Ishikawa (cell line): Measurements from ENCODE around the gene ORMDL1.

ENCODE experiments used
- CEBPB ChIP-seq: IDR thresholded peaks from 2 replicates; pipeline ENCODE4 v1.6.1; 2012
- CREB1 ChIP-seq: IDR thresholded peaks from 2 replicates; pipeline ENCODE4 v1.6.1; 2012; ENCODE audit warnings: low read depth
- EGR1 ChIP-seq: IDR thresholded peaks from 2 replicates; pipeline ENCODE4 v1.6.1; 2012
- EP300 ChIP-seq: IDR thresholded peaks from 2 replicates; pipeline ENCODE4 v1.6.1; 2012; ENCODE audit warnings: borderline replicate concordance
- FOXM1 ChIP-seq: IDR thresholded peaks from 2 replicates; pipeline ENCODE4 v1.6.1; 2012; ENCODE audit warnings: low read depth, borderline replicate concordance
- NFIC ChIP-seq: IDR thresholded peaks from 2 replicates; pipeline ENCODE4 v1.6.1; 2012
- RAD21 ChIP-seq: IDR thresholded peaks from 2 replicates; pipeline ENCODE4 v1.6.1; 2012; ENCODE audit warnings: low read depth
- REST ChIP-seq: IDR thresholded peaks from 2 replicates; pipeline ENCODE4 v1.6.1; 2012; ENCODE audit warnings: low read depth, mild to moderate bottlenecking
- TAF1 ChIP-seq: IDR thresholded peaks from 2 replicates; pipeline ENCODE4 v1.6.1; 2012; ENCODE audit warnings: low read depth, mild to moderate bottlenecking
- TCF12 ChIP-seq: IDR thresholded peaks from 2 replicates; pipeline ENCODE4 v1.6.1; 2012; ENCODE audit warnings: low read depth
- TEAD4 ChIP-seq: IDR thresholded peaks from 2 replicates; pipeline ENCODE4 v1.6.1; 2012
- YY1 ChIP-seq: IDR thresholded peaks from 2 replicates; pipeline ENCODE4 v1.6.1; 2012; ENCODE audit warnings: low read depth
- ZBTB7A ChIP-seq: IDR thresholded peaks from 2 replicates; pipeline ENCODE4 v1.6.1; 2012; ENCODE audit warnings: low read depth
- TF ChIP-seq, protein P1 (sequence below): IDR thresholded peaks from 2 replicates; pipeline ENCODE4 v1.6.1; 2012
- TF ChIP-seq, protein P2 (sequence below): IDR thresholded peaks from 2 replicates; pipeline ENCODE4 v1.6.1; 2012

ORMDL1 gene

GRCh38 chr2:189802396-189802912 lies 18.3 kb upstream of the ORMDL1 start:
- TF ChIP-seq ZBTB7A: no peak
- TF ChIP-seq YY1: no peak
- TF ChIP-seq CREB1: no peak
- no peak for TF ChIP-seq EP300
- TF ChIP-seq CEBPB: no peak
- no peak for TF ChIP-seq TAF1
- TF ChIP-seq, protein P1, sequence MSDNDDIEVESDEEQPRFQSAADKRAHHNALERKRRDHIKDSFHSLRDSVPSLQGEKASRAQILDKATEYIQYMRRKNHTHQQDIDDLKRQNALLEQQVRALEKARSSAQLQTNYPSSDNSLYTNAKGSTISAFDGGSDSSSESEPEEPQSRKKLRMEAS: no peak
- TF ChIP-seq REST: no peak
- no peak for TF ChIP-seq TCF12
- no peak for TF ChIP-seq NFIC
- TF ChIP-seq TEAD4: no peak
- no peak for TF ChIP-seq FOXM1

DNA sequence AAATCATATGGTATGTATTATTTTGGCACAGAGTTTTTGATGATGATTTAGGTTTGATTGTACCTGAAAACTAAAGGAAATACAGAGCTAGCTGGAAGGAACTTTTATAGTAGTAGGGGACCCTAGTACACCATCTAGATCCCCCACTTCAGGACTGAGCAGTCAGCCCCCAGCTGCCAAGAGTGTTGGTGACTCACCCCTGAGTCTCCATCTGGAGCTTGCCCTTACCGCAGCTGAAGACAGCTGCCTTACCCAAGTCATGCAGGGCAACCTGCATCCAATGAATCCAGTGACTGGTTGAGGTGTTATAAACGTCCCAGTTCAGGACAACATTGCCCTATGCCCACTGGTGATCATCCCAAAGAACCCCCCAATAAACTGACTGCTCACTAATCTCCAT lies 15.4 kb upstream of the ORMDL1 start:
- no peak for TF ChIP-seq EP300
- TF ChIP-seq TEAD4: no peak
- no peak for TF ChIP-seq TAF1
- TF ChIP-seq EGR1: no peak
- TF ChIP-seq CREB1: no peak
- TF ChIP-seq, protein P1: no peak
- TF ChIP-seq, protein P2, sequence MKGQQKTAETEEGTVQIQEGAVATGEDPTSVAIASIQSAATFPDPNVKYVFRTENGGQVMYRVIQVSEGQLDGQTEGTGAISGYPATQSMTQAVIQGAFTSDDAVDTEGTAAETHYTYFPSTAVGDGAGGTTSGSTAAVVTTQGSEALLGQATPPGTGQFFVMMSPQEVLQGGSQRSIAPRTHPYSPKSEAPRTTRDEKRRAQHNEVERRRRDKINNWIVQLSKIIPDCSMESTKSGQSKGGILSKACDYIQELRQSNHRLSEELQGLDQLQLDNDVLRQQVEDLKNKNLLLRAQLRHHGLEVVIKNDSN: no peak
- TF ChIP-seq FOXM1: no peak
- no peak for TF ChIP-seq RAD21
- TF ChIP-seq YY1: no peak
- no peak for TF ChIP-seq TCF12
- no peak for TF ChIP-seq NFIC
- TF ChIP-seq CEBPB: no peak
- no peak for TF ChIP-seq REST
- TF ChIP-seq ZBTB7A: no peak

DNA sequence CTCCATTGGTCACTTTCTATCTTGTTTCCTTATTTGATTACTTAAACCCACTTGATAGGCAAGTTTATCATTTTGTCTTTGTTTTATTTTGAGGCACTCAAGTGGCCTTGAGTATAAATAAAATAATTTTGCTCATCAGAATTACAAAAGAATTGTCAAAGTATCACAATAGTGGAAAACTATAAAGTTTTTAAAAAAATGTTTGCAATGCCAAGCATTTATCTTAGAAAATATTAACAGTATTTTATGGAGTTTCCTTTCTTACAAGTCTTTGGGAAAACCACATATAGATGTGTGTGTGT lies 14.8 kb upstream of the ORMDL1 start:
- TF ChIP-seq YY1 (no peak), TAF1 (no peak), TEAD4 (no peak), TCF12 (no peak), REST (no peak), NFIC (no peak), CREB1 (no peak), FOXM1 (no peak)
- TF ChIP-seq, protein P2: no peak
- TF ChIP-seq, protein P1: no peak

- peak; percentile 56 for TF ChIP-seq RAD21
- no peak for TF ChIP-seq TCF12
These were observed 14.3 kb upstream of the ORMDL1 start for GRCh38 chr2:189798312-189799029.

DNA sequence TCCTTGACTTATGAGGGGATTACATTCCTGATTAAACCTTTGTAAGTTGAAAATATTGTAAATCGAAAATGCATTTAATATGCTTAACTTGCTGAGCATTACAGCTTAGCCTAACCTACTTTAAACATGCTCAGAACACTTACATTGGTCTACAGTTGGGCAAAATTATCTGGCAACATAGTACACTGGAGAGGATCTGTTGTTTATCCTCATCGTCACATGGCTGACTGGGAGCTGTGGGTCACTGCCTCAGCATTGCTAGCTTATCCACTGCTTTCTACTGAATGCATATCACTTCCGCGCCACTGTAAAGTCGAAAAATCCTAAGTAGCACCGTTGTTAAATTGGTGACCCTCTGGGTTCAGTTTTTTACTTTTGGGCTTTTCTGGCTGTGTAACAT lies 13.8 kb upstream of the ORMDL1 start:
- TF ChIP-seq CREB1 (no peak), NFIC (no peak), YY1 (no peak), ZBTB7A (no peak), TAF1 (no peak), EGR1 (no peak), RAD21 (no peak), REST (no peak)
- TF ChIP-seq, protein P1: no peak
- TF ChIP-seq, protein P2: no peak
